Cardiac fibroblast (primary cell): Measurements from ENCODE around the gene STAU1.

ENCODE experiments used
- DNase-seq, 2 donors: peaks; one replicate each; pipeline versions ENCODE4 v3.0.0 to v3.0.0-alpha.2; 2010; ENCODE audit warnings: low read depth in 2 of 2
- H3K4me3 ChIP-seq, 2 donors: replicated peaks in 1 of 2; 1 replicate in 1 of 2; 2 replicates in 1 of 2; pipeline ENCODE4 v1.5.1; 2011; ENCODE audit warnings: low read depth in 2 of 2, low read length in 2 of 2, mild to moderate bottlenecking in 2 of 2, moderate library complexity in 1 of 2
- TF ChIP-seq, protein P1 (sequence below): IDR thresholded peaks from one replicate; pipeline ENCODE4 v1.5.1; 2011; ENCODE audit warnings: low read depth, mild to moderate bottlenecking, low read length, inconsistent platforms

Gene STAU1

GRCh38 chr20:49187851-49188641 is at the start of gene STAU1:
TSS of gene STAU1 (minus strand) at chr20:49188334. CDS start at chr20:49166201, 22,133 bp downstream.
- peak within 1 kb of the TSS; percentile 61 to 78 for H3K4me3 ChIP-seq
- TF ChIP-seq, protein P1, sequence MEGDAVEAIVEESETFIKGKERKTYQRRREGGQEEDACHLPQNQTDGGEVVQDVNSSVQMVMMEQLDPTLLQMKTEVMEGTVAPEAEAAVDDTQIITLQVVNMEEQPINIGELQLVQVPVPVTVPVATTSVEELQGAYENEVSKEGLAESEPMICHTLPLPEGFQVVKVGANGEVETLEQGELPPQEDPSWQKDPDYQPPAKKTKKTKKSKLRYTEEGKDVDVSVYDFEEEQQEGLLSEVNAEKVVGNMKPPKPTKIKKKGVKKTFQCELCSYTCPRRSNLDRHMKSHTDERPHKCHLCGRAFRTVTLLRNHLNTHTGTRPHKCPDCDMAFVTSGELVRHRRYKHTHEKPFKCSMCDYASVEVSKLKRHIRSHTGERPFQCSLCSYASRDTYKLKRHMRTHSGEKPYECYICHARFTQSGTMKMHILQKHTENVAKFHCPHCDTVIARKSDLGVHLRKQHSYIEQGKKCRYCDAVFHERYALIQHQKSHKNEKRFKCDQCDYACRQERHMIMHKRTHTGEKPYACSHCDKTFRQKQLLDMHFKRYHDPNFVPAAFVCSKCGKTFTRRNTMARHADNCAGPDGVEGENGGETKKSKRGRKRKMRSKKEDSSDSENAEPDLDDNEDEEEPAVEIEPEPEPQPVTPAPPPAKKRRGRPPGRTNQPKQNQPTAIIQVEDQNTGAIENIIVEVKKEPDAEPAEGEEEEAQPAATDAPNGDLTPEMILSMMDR = no peak
- DNase-seq = peak; percentile 93 to 98

- H3K4me3 ChIP-seq = no peak overlapping the region
- no peak for DNase-seq
- TF ChIP-seq, protein P1 = no peak
Observed at GRCh38 chr20:49237531-49237930, 49.4 kb upstream of the STAU1 start.

DNA sequence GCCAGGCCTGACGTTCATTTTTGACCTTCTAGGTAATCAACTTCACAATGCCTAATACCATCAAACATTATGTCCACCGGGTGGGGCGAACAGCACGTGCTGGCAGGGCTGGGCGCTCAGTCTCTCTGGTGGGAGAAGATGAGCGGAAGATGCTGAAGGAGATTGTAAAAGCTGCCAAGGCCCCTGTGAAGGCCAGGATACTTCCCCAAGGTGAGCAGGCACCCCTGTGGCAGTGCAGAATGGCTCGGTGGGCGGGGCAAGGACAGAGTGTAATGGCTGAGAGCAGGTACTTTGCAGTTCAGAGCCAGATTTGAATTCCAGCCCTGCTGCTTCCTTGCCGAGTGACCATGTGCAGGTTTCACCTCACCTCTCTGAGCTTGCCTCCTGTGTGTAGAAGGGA is 48.2 kb upstream of the STAU1 start:
- TF ChIP-seq, protein P1 = no peak
- DNase-seq = no peak
- H3K4me3 ChIP-seq = no peak overlapping the region

DNA sequence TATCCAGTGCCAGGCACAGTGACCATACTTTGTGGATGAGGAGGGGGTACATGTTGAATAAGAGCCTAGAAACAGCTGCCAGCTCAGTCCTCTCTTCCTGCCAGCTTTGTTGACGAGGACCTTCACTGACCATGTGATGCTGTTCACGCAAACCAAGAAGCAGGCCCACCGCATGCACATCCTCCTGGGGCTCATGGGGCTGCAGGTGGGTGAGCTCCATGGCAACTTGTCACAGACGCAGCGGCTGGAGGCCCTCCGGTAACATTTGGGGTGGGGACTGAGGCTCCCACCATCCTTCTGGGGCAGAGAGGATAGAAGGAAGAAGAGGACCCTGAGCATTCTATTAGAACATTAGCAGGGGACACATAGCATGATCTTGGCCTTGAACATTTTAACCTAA is 46.7 kb upstream of the STAU1 start:
- H3K4me3 ChIP-seq = no peak overlapping the region
- DNase-seq = no peak
- TF ChIP-seq, protein P1 = no peak

GRCh38 chr20:49233226-49233625 is 45.1 kb upstream of the STAU1 start:
- no peak for DNase-seq
- no peak overlapping the region for H3K4me3 ChIP-seq
- TF ChIP-seq, protein P1 = no peak

- DNase-seq = no peak
- TF ChIP-seq, protein P1 = no peak
- no peak overlapping the region for H3K4me3 ChIP-seq
Observed at GRCh38 chr20:49231471-49231870, 43.3 kb upstream of the STAU1 start.
